IPS-15b (cell line): ENCODE data around the gene ALDH1A1.

Experiments
- H3K27me3 ChIP-seq: one replicate; pipeline ENCODE4 v1.6.1; 2013; ENCODE audit warnings: low read length; ENCODE audit not compliant: control insufficient read depth, insufficient read depth
- H3K36me3 ChIP-seq: one replicate; pipeline ENCODE4 v1.6.1; 2013; ENCODE audit warnings: low read length; ENCODE audit not compliant: control insufficient read depth, insufficient read depth
- H3K4me1 ChIP-seq: one replicate; pipeline ENCODE4 v1.6.1; 2013; ENCODE audit warnings: mild to moderate bottlenecking, low read length; ENCODE audit not compliant: control insufficient read depth, insufficient read depth
- H3K4me3 ChIP-seq: one replicate; pipeline ENCODE4 v1.5.1; 2013; ENCODE audit warnings: low read depth, low read length
- H3K9ac ChIP-seq: one replicate; pipeline ENCODE4 v1.6.1; 2013; ENCODE audit warnings: low read depth, mild to moderate bottlenecking, low read length
- H3K9me3 ChIP-seq: one replicate; pipeline ENCODE4 v1.6.1; 2013; ENCODE audit warnings: mild to moderate bottlenecking, low read length; ENCODE audit not compliant: control insufficient read depth, insufficient read depth

Gene ALDH1A1

DNA sequence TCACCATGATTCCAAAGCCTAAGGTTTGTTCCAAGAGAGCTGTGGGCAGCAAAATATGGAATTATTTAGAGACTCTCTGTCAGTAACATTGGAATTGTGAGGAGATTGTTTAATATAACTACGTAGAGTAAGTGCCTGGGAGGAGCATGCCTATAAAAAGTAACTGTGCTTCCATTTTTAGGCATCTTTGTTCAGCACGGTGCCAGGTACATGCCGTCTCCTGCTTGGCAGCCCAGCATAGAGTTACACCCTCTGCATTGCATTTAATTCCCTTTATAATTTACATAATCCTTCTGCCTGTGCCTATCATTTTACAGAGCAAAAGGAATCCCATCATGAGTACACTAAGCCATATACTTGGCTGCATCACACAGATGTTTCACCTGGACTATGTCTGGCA is 32.1 kb upstream of the ALDH1A1 start:
- no peaks in the 10 kb centered on the region for H3K9me3 ChIP-seq
- H3K36me3 ChIP-seq: no peaks in the 10 kb centered on the region
- H3K4me1 ChIP-seq: no peaks in the 10 kb centered on the region
- H3K9ac ChIP-seq: no peak overlapping the region
- no peaks in the 10 kb centered on the region for H3K27me3 ChIP-seq
- H3K4me3 ChIP-seq: no peak overlapping the region

- no peaks in the 10 kb centered on the region for H3K4me1 ChIP-seq
These were observed 31.5 kb upstream of the ALDH1A1 start for GRCh38 chr9:72984226-72984947.

DNA sequence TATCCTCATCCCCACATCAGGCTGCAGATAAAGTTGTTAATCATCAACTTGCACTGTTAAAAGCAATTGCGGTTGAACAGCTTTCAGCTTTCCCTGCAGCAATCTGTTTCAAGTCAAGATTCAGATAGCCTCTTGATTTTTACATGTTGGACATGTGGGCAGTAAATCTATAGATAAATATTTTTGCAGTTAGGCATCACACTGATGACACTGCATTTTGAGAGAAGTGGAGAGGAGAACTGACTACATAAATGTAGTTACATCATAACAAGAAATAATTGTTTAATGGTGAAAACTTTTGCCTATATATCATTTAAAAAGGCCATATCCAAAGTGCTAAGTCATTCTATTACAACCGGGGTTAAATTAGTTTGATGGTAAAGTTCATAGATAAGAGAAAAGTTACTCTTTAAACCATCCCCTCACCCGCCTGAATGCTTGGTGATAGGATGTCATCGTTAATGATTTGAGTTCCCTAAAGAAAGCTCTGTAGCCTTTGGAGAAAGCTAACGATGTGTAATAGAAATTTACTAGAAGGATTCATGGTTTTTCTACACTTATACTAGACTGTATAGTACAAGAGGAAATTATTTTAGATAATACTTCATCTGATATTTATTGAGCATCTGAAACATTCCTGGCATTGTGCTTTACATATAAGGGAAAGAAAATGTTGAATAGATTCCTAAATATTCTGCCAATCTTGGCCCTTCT is 30.8 kb upstream of the ALDH1A1 start:
- Histone ChIP-seq H3K27me3 (no peaks in the 10 kb centered on the region), H3K4me3 (no peak overlapping the region), H3K4me1 (no peaks in the 10 kb centered on the region), H3K36me3 (no peaks in the 10 kb centered on the region), H3K9me3 (no peaks in the 10 kb centered on the region), H3K9ac (no peak overlapping the region)

More at GRCh38 chr9:72984226-72984947, 31.5 kb upstream of the ALDH1A1 start:
- no peak overlapping the region for H3K4me3 ChIP-seq
- no peaks in the 10 kb centered on the region for H3K36me3 ChIP-seq
- no peak overlapping the region for H3K9ac ChIP-seq
- H3K27me3 ChIP-seq: no peaks in the 10 kb centered on the region
- no peaks in the 10 kb centered on the region for H3K9me3 ChIP-seq

DNA sequence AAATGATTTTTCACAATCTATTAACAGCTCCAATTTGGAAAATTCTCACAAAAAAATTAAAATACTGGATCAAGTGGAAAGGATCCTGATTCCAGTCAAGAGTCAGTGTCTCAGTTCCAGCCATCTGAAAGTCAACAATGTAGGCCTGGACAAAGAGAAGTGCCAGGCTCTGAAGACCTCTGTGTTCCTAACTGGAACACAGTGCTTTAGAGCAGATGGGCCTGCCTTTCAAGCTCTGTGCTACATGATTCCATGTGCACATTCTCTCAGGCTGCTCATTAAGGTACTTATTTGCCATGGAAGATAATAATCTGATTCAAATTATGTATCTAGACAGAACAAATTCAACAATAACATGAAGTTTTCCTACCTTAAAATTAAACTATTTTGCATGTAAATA is 30.2 kb upstream of the ALDH1A1 start:
- H3K9ac ChIP-seq: no peak overlapping the region

GRCh38 chr9:72982146-72982799 is 29.4 kb upstream of the ALDH1A1 start:
- H3K9ac ChIP-seq: no peak overlapping the region
- no peaks in the 10 kb centered on the region for H3K27me3 ChIP-seq
- H3K9me3 ChIP-seq: no peaks in the 10 kb centered on the region
- no peaks in the 10 kb centered on the region for H3K36me3 ChIP-seq
- H3K4me1 ChIP-seq: no peaks in the 10 kb centered on the region
- H3K4me3 ChIP-seq: no peak overlapping the region

More for the DNA sequence above, 30.2 kb upstream of the ALDH1A1 start:
- H3K36me3 ChIP-seq: no peaks in the 10 kb centered on the region
- H3K27me3 ChIP-seq: no peaks in the 10 kb centered on the region
- no peaks in the 10 kb centered on the region for H3K4me1 ChIP-seq
- H3K9me3 ChIP-seq: no peaks in the 10 kb centered on the region
- H3K4me3 ChIP-seq: no peak overlapping the region

DNA sequence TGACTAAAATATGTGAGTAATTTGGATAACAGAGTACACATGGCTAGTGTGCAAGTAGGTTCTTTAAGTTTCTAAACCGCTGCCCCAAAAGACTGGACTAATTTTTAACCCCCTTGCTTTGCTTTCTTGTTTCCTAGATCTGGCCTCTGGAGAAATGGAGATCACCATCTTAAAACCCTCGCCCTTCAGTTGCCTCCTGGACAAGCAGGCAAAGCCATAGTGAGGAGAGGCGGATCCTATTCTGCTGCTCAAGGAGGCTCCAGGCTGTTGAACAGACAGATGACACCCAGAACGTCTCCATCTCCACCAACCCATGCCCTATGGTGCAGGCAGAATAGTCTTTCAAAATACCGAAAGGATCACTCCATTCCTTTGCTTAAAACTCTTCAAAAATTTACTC is 28.6 kb upstream of the ALDH1A1 start:
- Histone ChIP-seq H3K9ac (no peak overlapping the region), H3K4me1 (no peaks in the 10 kb centered on the region), H3K27me3 (no peaks in the 10 kb centered on the region), H3K4me3 (no peak overlapping the region), H3K9me3 (no peaks in the 10 kb centered on the region), H3K36me3 (no peaks in the 10 kb centered on the region)

- H3K27me3 ChIP-seq: no peaks in the 10 kb centered on the region
- no peaks in the 10 kb centered on the region for H3K9me3 ChIP-seq
- H3K36me3 ChIP-seq: no peaks in the 10 kb centered on the region
- H3K4me1 ChIP-seq: no peaks in the 10 kb centered on the region
- no peak overlapping the region for H3K9ac ChIP-seq
- no peak overlapping the region for H3K4me3 ChIP-seq
These were observed 27.9 kb upstream of the ALDH1A1 start for GRCh38 chr9:72980600-72981265.

GRCh38 chr9:72980183-72980582 is 27.3 kb upstream of the ALDH1A1 start:
- Histone ChIP-seq H3K36me3 (no peaks in the 10 kb centered on the region), H3K9me3 (no peaks in the 10 kb centered on the region), H3K9ac (no peak overlapping the region), H3K4me3 (no peak overlapping the region), H3K4me1 (no peaks in the 10 kb centered on the region), H3K27me3 (no peaks in the 10 kb centered on the region)

DNA sequence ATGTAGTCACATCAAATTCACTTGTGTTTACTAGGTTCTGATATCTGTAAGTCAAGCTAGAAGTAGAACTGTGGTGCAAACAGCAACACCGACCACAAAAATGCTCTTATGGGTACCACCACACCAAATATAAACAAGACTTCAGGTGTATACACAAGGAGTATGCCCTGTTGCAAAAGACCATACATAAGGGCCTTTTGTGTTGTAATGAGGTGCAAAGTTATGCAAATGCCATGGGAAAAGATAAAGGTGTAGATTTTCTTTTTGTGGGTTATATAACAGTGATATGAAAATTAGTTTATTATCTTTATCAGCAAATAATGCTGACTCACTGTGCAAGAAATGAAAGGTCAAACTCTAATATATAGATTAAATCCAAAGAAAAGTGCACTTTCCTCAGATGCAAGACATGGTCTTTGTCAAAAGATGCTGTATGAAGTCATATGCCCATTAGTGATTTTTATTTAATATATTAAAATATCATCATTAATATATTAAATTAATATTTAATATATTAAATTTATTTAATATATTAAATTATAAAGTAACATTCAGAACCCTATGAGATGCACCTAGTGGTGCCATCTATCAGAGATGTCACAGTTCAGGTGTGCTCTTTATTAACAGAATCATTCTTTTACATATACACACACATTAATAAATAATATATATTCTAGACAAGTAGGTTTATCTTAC is 26.7 kb upstream of the ALDH1A1 start:
- Histone ChIP-seq H3K9me3 (no peaks in the 10 kb centered on the region), H3K4me1 (no peaks in the 10 kb centered on the region), H3K36me3 (no peaks in the 10 kb centered on the region), H3K9ac (no peak overlapping the region), H3K27me3 (no peaks in the 10 kb centered on the region), H3K4me3 (no peak overlapping the region)

DNA sequence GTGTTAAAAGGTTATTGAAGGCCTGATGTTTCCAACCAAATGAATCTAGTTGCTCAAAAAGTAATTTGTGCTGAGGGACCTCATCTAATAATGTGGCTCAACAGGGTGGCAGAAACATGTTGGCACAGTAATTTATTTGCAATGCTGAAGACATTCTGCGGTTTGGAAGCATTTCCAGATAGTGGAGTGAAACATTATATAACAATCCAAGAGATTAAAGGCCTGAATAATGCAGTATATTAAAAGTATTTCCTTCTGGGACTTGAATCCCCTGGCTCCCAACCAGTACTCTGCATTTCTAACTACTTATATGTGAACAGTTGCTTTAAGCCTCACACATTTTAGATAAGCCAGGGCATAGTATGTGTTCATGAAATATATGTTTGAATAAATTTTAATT is 25.9 kb upstream of the ALDH1A1 start:
- Histone ChIP-seq H3K4me1 (no peaks in the 10 kb centered on the region), H3K9ac (no peak overlapping the region), H3K4me3 (no peak overlapping the region), H3K9me3 (no peaks in the 10 kb centered on the region), H3K27me3 (no peaks in the 10 kb centered on the region), H3K36me3 (no peaks in the 10 kb centered on the region)

GRCh38 chr9:72977670-72978069 is 24.8 kb upstream of the ALDH1A1 start:
- H3K4me1 ChIP-seq: no peaks in the 10 kb centered on the region

More at GRCh38 chr9:72977670-72978069, 24.8 kb upstream of the ALDH1A1 start:
- Histone ChIP-seq H3K36me3 (no peaks in the 10 kb centered on the region), H3K4me3 (no peak overlapping the region), H3K27me3 (no peaks in the 10 kb centered on the region), H3K9me3 (no peaks in the 10 kb centered on the region), H3K9ac (no peak overlapping the region)
